HL-60 (cell line): ENCODE measurements around the gene C16orf95.

ENCODE experiments used
- DNase-seq, 2 experiments: peaks; one replicate each; pipeline ENCODE4 v3.0.0-alpha.2; 2010 to 2020; ENCODE audit warnings: low read depth in 1 of 2, low spot score in 1 of 2
- H3K27ac ChIP-seq: fragments of 250-450 bp; sonication (Bioruptor Pico); replicated peaks from 2 replicates; pipeline ENCODE4 v1.5.1; 2020; ENCODE audit warnings: mild to moderate bottlenecking, moderate library complexity
- H3K27me3 ChIP-seq: fragments of 250-450 bp; sonication (Bioruptor Pico); 2 replicates; pipeline ENCODE4 v1.5.1; 2021; ENCODE audit warnings: mild to moderate bottlenecking, moderate library complexity; ENCODE audit not compliant: insufficient read depth, poor library complexity, severe bottlenecking
- H3K4me3 ChIP-seq: replicated peaks from 2 replicates; pipeline ENCODE4 v1.5.1; 2011; ENCODE audit warnings: mild to moderate bottlenecking, control low read depth, low read length; ENCODE audit not compliant: insufficient read depth
- CTCF ChIP-seq: IDR thresholded peaks from one replicate; pipeline ENCODE4 v1.5.1; 2011; ENCODE audit warnings: low read length, control low read depth, inconsistent platforms; ENCODE audit not compliant: insufficient read depth
- GABPA ChIP-seq: IDR thresholded peaks from 2 replicates; pipeline ENCODE4 v1.6.1; 2012; ENCODE audit warnings: low read depth
- POLR2AphosphoS5 ChIP-seq: IDR thresholded peaks from 2 replicates; pipeline ENCODE4 v1.6.1; 2012; ENCODE audit warnings: low read depth
- REST ChIP-seq: IDR thresholded peaks from 2 replicates; pipeline ENCODE4 v1.6.1; 2012; ENCODE audit warnings: low read depth; ENCODE audit not compliant: insufficient replicate concordance
- SPI1 ChIP-seq: IDR thresholded peaks from 2 replicates; pipeline ENCODE4 v1.6.1; 2012; ENCODE audit warnings: low read depth, mild to moderate bottlenecking, borderline replicate concordance

C16orf95 gene

GRCh38 chr16:87327798-87328495 lies 10.8 kb upstream of the C16orf95 start:
- TF ChIP-seq CTCF (no peak), SPI1 (no peak), GABPA (no peak), POLR2AphosphoS5 (no peak), REST (no peak)
- no peak overlapping the region for H3K27ac ChIP-seq
- no peaks in the 10 kb centered on the region for H3K27me3 ChIP-seq
- no peak overlapping the region for H3K4me3 ChIP-seq
- DNase-seq, result no peak

- TF ChIP-seq CTCF (no peak), GABPA (no peak), POLR2AphosphoS5 (no peak), SPI1 (no peak), REST (no peak)
- Histone ChIP-seq H3K27me3 (no peaks in the 10 kb centered on the region), H3K27ac (no peak overlapping the region), H3K4me3 (no peak overlapping the region)
- DNase-seq, result no peak
These were observed 9.0 kb upstream of the C16orf95 start for GRCh38 chr16:87326151-87326571.

GRCh38 chr16:87325423-87325858 lies 8.2 kb upstream of the C16orf95 start:
- H3K4me3 ChIP-seq, result no peak overlapping the region
- no peak for TF ChIP-seq REST
- no peak for TF ChIP-seq POLR2AphosphoS5
- DNase-seq, result no peak
- no peaks in the 10 kb centered on the region for H3K27me3 ChIP-seq
- H3K27ac ChIP-seq, result no peak overlapping the region
